HG03520 (cell line): ENCODE results near the gene WFIKKN2.
"Not testable (repeated sequence)": the region's sequence is repeated elsewhere in the genome, so short reads cannot be mapped to it uniquely, and the experiment has no call there.

Experiments used
- ATAC-seq: cut with Tn5 transposase; IDR thresholded peaks from one replicate; pipeline ENCODE4 v1.9.1; 2021; ENCODE audit warnings: mild to moderate bottlenecking, moderate library complexity; ENCODE audit not compliant: unreplicated experiment

WFIKKN2 gene

DNA sequence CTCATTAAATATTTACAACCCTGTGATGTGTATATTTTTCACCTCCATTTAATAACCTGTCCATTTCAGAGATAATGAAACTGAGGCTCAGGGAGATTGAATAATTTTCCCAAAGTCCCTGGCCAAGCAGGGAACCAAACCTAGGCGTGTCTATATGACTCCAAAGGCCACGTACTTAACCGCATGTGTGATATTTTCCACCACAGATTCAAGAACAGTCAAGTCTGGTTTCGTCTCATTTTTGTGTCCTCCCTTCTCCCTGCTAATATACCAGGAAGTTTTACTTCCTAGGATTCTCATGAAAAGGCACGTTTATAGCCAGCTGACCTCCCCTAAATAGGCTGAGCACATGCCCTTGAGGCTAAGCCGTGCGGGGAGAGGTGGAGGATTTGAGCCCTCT, 15.3 kb downstream of the WFIKKN2 start:
- ATAC-seq: no peak

DNA sequence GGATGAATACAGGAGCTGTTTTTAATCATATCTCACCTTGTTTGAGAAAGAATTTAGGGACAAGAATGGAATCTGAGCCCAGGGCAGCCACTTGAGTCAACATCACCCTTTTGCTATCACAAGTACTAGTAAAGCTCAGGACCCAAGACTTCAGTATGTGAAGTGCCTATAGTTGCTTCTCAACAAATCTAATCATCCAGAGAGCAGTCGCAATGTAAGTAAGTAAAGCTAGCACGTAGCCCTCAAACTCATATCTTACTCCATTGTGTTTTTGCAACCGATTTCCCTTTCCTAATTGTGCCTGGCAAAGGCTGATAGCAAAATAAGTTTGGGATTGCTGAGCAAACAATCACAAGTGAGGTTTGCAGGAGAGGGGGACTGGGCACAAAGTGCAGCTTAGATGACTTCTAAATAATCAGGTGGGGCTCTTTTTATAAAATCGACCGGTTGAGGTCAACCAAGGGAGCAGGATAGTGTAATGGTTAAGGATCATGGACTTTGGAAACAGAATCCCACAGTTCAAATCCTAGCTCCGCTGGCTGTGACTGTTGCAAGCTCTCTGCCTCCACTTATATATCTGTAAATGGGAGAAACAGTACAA, 17.7 kb downstream of the WFIKKN2 start:
- ATAC-seq: no peak

DNA sequence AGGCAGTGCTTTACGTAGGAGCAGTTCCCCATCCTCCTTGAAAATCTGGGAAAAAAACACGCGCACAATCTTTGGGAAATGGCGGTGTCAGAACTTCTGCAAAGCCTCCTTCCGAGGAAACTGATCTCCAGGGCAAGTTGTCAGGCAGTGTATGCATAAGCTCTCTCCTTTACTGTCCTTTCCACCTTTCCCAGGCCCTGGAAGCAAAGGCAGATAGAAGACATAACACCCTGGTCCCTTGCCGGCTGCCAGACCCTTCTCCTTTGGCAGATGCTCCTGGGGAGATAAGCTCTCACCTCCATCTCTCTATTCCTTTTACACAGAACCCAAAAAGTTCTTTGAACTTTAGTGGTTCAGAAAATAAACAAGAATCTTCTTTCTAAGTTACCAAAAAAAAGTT, 18.4 kb downstream of the WFIKKN2 start:
- no peak for ATAC-seq

DNA sequence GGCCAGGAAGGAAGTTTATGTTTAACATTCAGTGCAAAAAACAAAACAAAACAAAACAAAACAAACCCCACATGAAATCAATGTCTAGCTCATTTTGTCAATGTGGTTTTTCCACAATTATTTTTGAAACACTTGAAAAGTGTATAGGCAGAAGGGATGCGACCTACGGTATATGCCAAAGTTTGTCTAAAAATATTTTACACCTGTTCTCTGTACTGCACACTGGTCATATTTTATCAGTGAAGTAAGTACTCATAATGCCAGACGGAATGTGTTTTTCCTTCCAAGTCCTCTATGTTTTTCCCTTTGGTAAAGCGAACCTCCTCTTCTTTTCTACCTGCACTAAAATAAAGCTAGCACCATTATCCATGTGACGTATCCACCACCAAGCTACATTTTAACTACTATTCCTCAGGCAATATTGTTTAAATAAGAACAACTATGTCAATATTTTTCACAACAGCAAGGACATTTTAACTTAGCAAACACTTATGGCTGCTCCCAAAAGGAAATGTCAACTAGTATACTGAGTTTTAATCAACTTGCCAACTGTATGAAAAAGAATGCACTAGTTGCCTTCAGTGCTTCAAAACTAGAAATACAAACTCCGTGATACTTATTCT, 20.4 kb downstream of the WFIKKN2 start:
- ATAC-seq: no peak

DNA sequence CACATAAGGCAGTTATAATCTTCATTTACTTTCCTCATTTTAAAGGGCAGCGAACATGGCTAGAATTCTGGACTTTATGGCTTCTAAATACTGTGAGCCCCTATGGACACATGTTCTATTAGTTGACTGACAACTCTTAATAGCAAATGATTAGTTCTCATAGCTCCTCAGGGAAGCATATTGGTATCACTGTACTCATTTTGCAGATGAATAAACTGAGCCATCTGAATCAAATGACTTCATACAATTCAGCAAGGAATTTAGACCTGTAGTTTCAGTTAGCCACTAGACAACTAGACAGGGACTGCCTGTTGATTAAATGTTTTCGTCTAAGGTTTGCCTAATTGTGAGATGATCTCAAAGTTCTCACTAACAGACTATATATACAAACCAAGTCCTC, 21.0 kb downstream of the WFIKKN2 start:
- no peak for ATAC-seq

DNA sequence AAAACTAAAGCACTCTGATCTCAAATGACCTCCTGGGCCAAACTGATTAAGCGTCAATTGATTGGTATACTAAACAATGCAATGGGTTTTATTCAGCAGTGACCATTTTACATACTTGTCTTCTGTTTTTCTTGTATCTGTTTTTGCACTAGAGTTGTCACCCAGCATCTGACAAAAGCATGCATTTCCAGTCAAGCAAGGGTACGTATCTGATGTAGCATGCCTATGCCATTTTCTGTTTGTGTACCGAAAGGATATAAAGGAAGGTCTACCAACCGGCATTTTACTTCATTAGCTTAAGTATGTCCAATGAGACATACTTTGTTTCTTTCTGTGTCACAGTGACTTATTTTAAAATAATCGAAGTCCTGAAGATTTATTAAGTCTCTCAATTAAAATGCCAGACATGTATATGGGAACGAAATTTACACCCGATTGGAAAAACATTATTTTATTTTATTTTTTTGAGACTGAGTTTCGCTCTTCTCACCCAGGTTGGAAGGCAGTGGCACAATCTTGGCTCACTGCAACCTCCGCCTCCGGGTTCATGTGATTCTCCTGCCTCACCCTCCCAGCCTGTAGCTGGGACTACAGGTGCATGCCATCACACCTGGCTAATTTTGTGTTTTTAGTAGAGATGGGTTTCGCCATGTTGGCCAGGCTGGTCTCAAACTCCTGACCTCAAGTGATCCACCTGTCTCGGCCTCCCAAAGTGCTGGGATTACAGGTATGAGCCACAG, 23.3 kb downstream of the WFIKKN2 start:
- no peak for ATAC-seq

- ATAC-seq: not testable (repeated sequence)
Measured at GRCh38 chr17:50859727-50860126, 24.3 kb downstream of the WFIKKN2 start.

- no peak for ATAC-seq
Measured at GRCh38 chr17:50861334-50861676, 25.9 kb downstream of the WFIKKN2 start.

- no peak for ATAC-seq
Measured at GRCh38 chr17:50861822-50862528, 26.6 kb downstream of the WFIKKN2 start.

- ATAC-seq: no peak
Measured at GRCh38 chr17:50863221-50863843, 27.9 kb downstream of the WFIKKN2 start.

GRCh38 chr17:50863931-50864330, 28.5 kb downstream of the WFIKKN2 start:
- ATAC-seq: no peak

GRCh38 chr17:50864747-50865059, 29.3 kb downstream of the WFIKKN2 start:
- ATAC-seq: no peak

DNA sequence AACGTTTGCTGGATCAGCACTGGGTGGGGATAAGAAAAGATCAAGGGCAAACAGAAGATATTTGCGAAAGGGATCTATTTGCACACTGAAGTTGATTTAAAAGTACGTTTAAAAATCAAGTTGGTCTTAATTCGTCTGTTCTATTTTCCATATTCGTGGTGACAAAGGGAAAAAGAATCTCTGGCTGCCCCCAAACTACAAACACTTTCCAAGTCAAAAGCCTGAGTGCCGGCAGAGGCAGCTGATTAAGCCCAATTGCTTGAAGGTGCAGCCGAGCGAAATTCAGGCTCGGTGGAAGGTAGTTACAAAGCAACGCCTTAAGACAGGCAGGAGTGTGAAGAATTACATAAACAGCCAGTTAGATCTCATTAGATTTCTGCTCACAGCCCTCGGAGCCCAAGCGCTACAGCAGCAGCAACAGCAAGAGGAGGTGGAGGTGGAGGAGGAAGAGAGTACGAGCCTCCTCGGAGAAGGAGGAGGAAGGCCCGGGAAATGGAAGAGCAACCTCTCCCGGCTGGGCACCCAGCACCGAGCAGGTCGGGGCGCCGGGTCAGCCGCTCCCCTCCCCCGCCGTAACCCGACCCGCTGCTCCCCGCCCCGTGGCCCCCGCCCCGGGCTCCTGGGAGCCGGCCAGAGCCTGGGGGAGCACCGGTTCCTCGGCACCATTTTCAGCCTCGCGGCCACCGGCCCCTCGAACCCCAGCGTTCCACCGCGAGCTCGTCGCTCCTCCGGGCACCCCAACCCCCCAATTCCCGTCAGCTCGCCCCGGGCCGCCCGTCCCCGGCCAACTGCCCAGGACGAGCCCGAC, 29.9 kb downstream of the WFIKKN2 start:
- peak; percentile 14 for ATAC-seq

GRCh38 chr17:50865868-50866260, 30.5 kb downstream of the WFIKKN2 start:
- peak; percentile 11 for ATAC-seq

GRCh38 chr17:50866261-50866949, 31.0 kb downstream of the WFIKKN2 start, which contains the start of gene TOB1:
TOB1 (minus strand) TSS chr17:50866354; CDS start chr17:50864017, 2,337 bp downstream.
- peak; percentile 55 for ATAC-seq

- peak; percentile 10 for ATAC-seq
Measured at GRCh38 chr17:50866950-50867362, 31.6 kb downstream of the WFIKKN2 start.

GRCh38 chr17:50867363-50868139, 32.2 kb downstream of the WFIKKN2 start:
- peak; percentile 23 for ATAC-seq

- no peak for ATAC-seq
Measured at GRCh38 chr17:50868140-50868438, 32.7 kb downstream of the WFIKKN2 start.

DNA sequence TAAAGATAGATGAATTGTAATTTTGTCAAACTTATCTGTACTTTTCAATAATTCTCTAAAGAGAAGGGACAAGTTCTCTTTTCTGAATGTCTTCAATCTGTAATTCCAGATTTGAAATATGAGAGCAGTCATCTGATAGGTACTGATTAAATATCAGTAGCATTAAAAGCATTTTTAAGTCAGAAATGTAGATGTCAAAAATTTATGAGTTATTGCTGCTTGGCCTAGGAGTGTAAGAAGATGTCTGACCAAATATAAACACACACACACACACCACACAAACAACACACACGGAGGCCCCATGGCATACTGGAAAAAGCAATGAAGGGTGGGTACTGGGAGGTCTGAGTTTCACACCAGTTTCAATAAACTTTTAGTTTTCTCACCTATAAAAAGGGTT, 33.2 kb downstream of the WFIKKN2 start:
- ATAC-seq: no peak
